ENCODE results near the gene EHMT1. TPM values are rescaled to one million over a fixed set of nuclear protein-coding genes. Genes with fewer than 3 reads are reported as not detected.

EHMT1 gene
- total RNA-seq, 2 experiments from 2014 or later = 111 to 118 TPM

DNA sequence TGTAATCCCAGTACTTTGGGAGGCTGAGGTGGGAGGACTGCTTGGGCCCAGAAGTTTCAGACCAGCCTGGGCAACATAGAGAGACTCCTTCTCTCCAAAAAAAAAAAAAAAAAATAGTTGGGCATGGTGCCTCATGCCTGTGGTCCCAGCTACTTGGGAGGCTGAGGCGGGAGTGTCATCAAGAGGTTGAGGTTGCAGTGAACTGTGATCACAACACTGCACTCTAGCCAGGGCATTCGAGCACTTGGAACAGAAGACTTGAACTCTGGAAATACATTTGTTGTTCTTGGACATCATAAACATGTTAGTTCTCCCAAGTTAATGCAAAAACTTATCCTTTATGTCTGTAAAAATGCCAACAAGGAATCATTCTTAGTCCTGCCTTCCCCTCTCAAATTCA, 29.6 kb downstream of the EHMT1 start:
- no peak overlapping the region for H3K27ac Mint-ChIP-seq

GRCh38 chr9:137649553-137649952, 30.7 kb downstream of the EHMT1 start:
- Mint-ChIP-seq H3K36me3 (peaks cover 15% of the 10 kb centered on the region), H3K9me3 (no peaks in the 10 kb centered on the region), H3K27me3 (no peaks in the 10 kb centered on the region), H3K27ac (no peak overlapping the region), H3K4me1 (peaks cover 22% of the 10 kb centered on the region), H3K4me3 (no peak overlapping the region)
- DNase-seq (no peak), ATAC-seq (ENCODE audit: low read depth) (no peak)
- POLR2A ChIA-PET = interaction anchor here (0.6 kb wide), 1 partner anchor 20 kb away, joined by 4 read pairs; no protein-coding TSS in a partner anchor

More for the DNA sequence above, 29.6 kb downstream of the EHMT1 start:
- H3K27me3 Mint-ChIP-seq = no peaks in the 10 kb centered on the region
- ATAC-seq (ENCODE audit: low read depth) (no peak), DNase-seq (no peak)
- H3K4me1 Mint-ChIP-seq = peaks cover 24% of the 10 kb centered on the region
- POLR2A ChIA-PET = interaction anchor here (0.7 kb wide), 1 partner anchor 29 kb away, joined by 3 read pairs; no protein-coding TSS in a partner anchor
- H3K36me3 Mint-ChIP-seq = peaks cover 19% of the 10 kb centered on the region
- H3K4me3 Mint-ChIP-seq = no peak overlapping the region
- no peaks in the 10 kb centered on the region for H3K9me3 Mint-ChIP-seq

- H3K36me3 Mint-ChIP-seq = peaks cover 15% of the 10 kb centered on the region
- POLR2A ChIA-PET = interaction anchor here (0.6 kb wide), 1 partner anchor 21 kb away, joined by 4 read pairs; no protein-coding TSS in a partner anchor
- ATAC-seq (ENCODE audit: low read depth) (no peak), DNase-seq (no peak)
- H3K27me3 Mint-ChIP-seq = no peaks in the 10 kb centered on the region
- H3K9me3 Mint-ChIP-seq = no peaks in the 10 kb centered on the region
- H3K4me1 Mint-ChIP-seq = peaks cover 22% of the 10 kb centered on the region
- no peak overlapping the region for H3K27ac Mint-ChIP-seq
- H3K4me3 Mint-ChIP-seq = no peak overlapping the region
Observed at GRCh38 chr9:137650259-137650658, 31.5 kb downstream of the EHMT1 start.

- Mint-ChIP-seq H3K27me3 (no peaks in the 10 kb centered on the region), H3K4me1 (peaks cover 22% of the 10 kb centered on the region), H3K4me3 (no peak overlapping the region), H3K27ac (no peak overlapping the region), H3K9me3 (no peaks in the 10 kb centered on the region), H3K36me3 (peaks cover 15% of the 10 kb centered on the region)
- DNase-seq = no peak
- POLR2A ChIA-PET = no interaction called here
- no peak for ATAC-seq (ENCODE audit: low read depth)
Observed at GRCh38 chr9:137650779-137651178, 32.0 kb downstream of the EHMT1 start.

GRCh38 chr9:137656416-137656815, 37.6 kb downstream of the EHMT1 start:
- POLR2A ChIA-PET = no interaction called here

GRCh38 chr9:137657606-137658005, 38.8 kb downstream of the EHMT1 start:
- Mint-ChIP-seq H3K36me3 (peaks cover 8% of the 10 kb centered on the region), H3K27me3 (no peaks in the 10 kb centered on the region), H3K4me1 (peaks cover 16% of the 10 kb centered on the region), H3K27ac (peak overlapping the region; percentile 13), H3K4me3 (no peak overlapping the region), H3K9me3 (no peaks in the 10 kb centered on the region)
- ATAC-seq (ENCODE audit: low read depth) (no peak), DNase-seq (no peak)
- POLR2A ChIA-PET = no interaction called here

More at GRCh38 chr9:137656416-137656815, 37.6 kb downstream of the EHMT1 start:
- DNase-seq (no peak), ATAC-seq (ENCODE audit: low read depth) (no peak)
- H3K4me3 Mint-ChIP-seq = no peak overlapping the region
- H3K27ac Mint-ChIP-seq = no peak overlapping the region
- peaks cover 11% of the 10 kb centered on the region for H3K36me3 Mint-ChIP-seq
- H3K9me3 Mint-ChIP-seq = no peaks in the 10 kb centered on the region
- H3K4me1 Mint-ChIP-seq = peaks cover 17% of the 10 kb centered on the region
- no peaks in the 10 kb centered on the region for H3K27me3 Mint-ChIP-seq

- POLR2A ChIA-PET = no interaction called here
- H3K4me3 Mint-ChIP-seq = no peak overlapping the region
- ATAC-seq (ENCODE audit: low read depth) = peak; percentile 81
Observed at GRCh38 chr9:137658781-137659180, 40.0 kb downstream of the EHMT1 start.

GRCh38 chr9:137660144-137660543, 41.3 kb downstream of the EHMT1 start:
- H3K4me3 Mint-ChIP-seq = no peak overlapping the region
- no peak for ATAC-seq (ENCODE audit: low read depth)
- peaks cover 23% of the 10 kb centered on the region for H3K4me1 Mint-ChIP-seq
- POLR2A ChIA-PET = no interaction called here
- no peaks in the 10 kb centered on the region for H3K27me3 Mint-ChIP-seq
- DNase-seq = no peak
- H3K9me3 Mint-ChIP-seq = no peaks in the 10 kb centered on the region
- H3K36me3 Mint-ChIP-seq = peaks cover 6% of the 10 kb centered on the region
- H3K27ac Mint-ChIP-seq = no peak overlapping the region

More at GRCh38 chr9:137658781-137659180, 40.0 kb downstream of the EHMT1 start:
- Mint-ChIP-seq H3K27me3 (no peaks in the 10 kb centered on the region), H3K27ac (peak overlapping the region; percentile 38), H3K9me3 (no peaks in the 10 kb centered on the region), H3K36me3 (peaks cover 8% of the 10 kb centered on the region), H3K4me1 (peaks cover 19% of the 10 kb centered on the region)
- no peak for DNase-seq

DNA sequence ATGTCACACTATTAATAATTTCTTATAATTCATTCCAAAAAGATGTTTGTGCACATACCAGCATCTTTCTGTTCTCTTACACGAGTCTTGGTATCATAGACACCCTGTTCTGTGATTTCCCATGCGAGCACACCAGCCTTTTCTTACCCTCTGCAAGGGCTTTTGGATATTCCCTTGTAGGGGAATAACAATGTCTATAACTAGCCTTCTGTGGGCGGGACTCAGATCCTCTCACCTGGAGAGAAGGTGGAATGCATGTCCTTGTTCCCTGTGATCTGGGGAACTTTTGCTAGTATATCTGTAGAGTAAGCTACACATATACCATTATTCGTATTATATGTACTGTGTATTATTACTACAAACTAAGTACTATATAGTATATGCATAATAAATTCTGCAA, 44.8 kb downstream of the EHMT1 start:
- Mint-ChIP-seq H3K4me1 (peaks cover 19% of the 10 kb centered on the region), H3K9me3 (no peaks in the 10 kb centered on the region), H3K4me3 (no peak overlapping the region), H3K27me3 (no peaks in the 10 kb centered on the region), H3K27ac (no peak overlapping the region), H3K36me3 (peaks cover 9% of the 10 kb centered on the region)
- POLR2A ChIA-PET = no interaction called here
- ATAC-seq (ENCODE audit: low read depth) (no peak), DNase-seq (no peak)

- H3K27ac Mint-ChIP-seq = no peak overlapping the region
- peaks cover 17% of the 10 kb centered on the region for H3K4me1 Mint-ChIP-seq
- no peaks in the 10 kb centered on the region for H3K27me3 Mint-ChIP-seq
- no peak overlapping the region for H3K4me3 Mint-ChIP-seq
- peaks cover 14% of the 10 kb centered on the region for H3K36me3 Mint-ChIP-seq
- H3K9me3 Mint-ChIP-seq = no peaks in the 10 kb centered on the region
- ATAC-seq (ENCODE audit: low read depth) (no peak), DNase-seq (no peak)
- POLR2A ChIA-PET = no interaction called here
Observed at GRCh38 chr9:137664676-137665075, 45.9 kb downstream of the EHMT1 start.

DNA sequence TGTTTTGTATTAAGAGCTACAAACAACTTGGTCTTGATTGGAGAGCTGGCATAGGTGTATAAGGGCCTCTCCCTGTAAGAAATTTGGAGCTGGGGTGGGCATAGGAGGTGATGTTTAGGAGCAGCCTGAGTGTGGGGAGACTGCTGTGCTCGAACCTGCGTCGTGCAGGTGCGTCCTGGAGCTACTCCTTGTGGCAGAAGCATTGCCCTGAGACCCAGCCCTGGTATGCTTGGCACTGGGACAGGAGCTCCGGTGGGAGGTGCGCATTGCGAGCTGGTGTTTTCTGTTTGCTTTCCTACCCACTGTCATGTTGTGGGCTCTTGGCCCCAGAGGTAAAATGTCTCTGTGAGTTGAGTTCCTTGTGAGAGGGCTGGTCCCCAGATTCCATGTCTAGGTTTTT, 46.4 kb downstream of the EHMT1 start:
- DNase-seq (no peak), ATAC-seq (ENCODE audit: low read depth) (no peak)
- Mint-ChIP-seq H3K4me1 (peaks cover 18% of the 10 kb centered on the region), H3K27ac (no peak overlapping the region), H3K27me3 (no peaks in the 10 kb centered on the region), H3K4me3 (no peak overlapping the region), H3K9me3 (no peaks in the 10 kb centered on the region), H3K36me3 (peaks cover 13% of the 10 kb centered on the region)
- POLR2A ChIA-PET = no interaction called here

GRCh38 chr9:137665697-137666512, 47.1 kb downstream of the EHMT1 start:
- no peak for DNase-seq
- POLR2A ChIA-PET = no interaction called here
- peaks cover 12% of the 10 kb centered on the region for H3K36me3 Mint-ChIP-seq
- no peak for ATAC-seq (ENCODE audit: low read depth)
- no peak overlapping the region for H3K4me3 Mint-ChIP-seq
- H3K4me1 Mint-ChIP-seq = peaks cover 19% of the 10 kb centered on the region
- H3K27ac Mint-ChIP-seq = no peak overlapping the region
- H3K9me3 Mint-ChIP-seq = no peaks in the 10 kb centered on the region
- H3K27me3 Mint-ChIP-seq = no peaks in the 10 kb centered on the region

GRCh38 chr9:137666513-137666822, 47.7 kb downstream of the EHMT1 start:
- Mint-ChIP-seq H3K27me3 (no peaks in the 10 kb centered on the region), H3K27ac (no peak overlapping the region), H3K36me3 (peaks cover 12% of the 10 kb centered on the region), H3K4me3 (no peak overlapping the region), H3K9me3 (no peaks in the 10 kb centered on the region), H3K4me1 (peaks cover 19% of the 10 kb centered on the region)
- POLR2A ChIA-PET = no interaction called here
- no peak for ATAC-seq (ENCODE audit: low read depth)
- no peak for DNase-seq

GRCh38 chr9:137666955-137667670, 48.3 kb downstream of the EHMT1 start:
- Mint-ChIP-seq H3K27me3 (no peaks in the 10 kb centered on the region), H3K9me3 (no peaks in the 10 kb centered on the region), H3K36me3 (peaks cover 12% of the 10 kb centered on the region), H3K4me1 (peaks cover 19% of the 10 kb centered on the region), H3K27ac (no peak overlapping the region), H3K4me3 (no peak overlapping the region)
- POLR2A ChIA-PET = no interaction called here
- ATAC-seq (ENCODE audit: low read depth) (no peak), DNase-seq (no peak)
